ENCODE results near the gene INTU.

INTU gene

DNA sequence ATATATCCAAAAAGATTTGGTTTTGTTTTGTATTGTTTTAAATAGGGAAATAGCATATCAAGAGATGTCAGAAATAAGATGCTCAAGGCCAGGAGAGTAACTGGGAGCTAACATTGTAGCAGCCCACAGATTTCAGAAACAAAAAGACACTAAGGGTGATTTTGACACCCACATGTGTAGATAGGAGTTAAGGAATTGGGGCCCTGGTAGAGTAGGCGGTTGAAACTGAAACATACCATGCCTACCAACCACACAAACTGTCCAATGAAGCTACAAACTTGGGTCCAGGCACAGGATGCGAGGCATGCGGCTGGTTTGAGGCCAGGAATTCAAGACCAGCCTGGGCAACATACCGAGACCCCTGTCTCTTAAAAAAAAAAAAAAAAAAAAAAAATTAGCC is 143.1 kb downstream of the INTU start:
- no peak for TF ChIP-seq CTCF (conservative IDR thresholded peaks at IDR 0.05)
- no peak for TF ChIP-seq ZFX (IDR thresholded peaks at IDR 0.05)
- H3K27ac ChIP-seq, result no peak overlapping the region

Data from C4-2B (cell line).